Esophagus muscularis mucosa (tissue), 4 donors: ENCODE data around the gene PCDH10.

ENCODE experiments used
- CTCF ChIP-seq, 3 experiments: fragments of 200-600 bp in 2 of 3; fragments of 450-650 bp in 1 of 3; sonication (generic) in 2 of 3; IDR thresholded peaks; one replicate each; pipeline ENCODE4 v1.5.1; 2017 to 2019; ENCODE audit warnings: antibody characterized with exemption in 3 of 3, mild to moderate bottlenecking in 2 of 3, moderate library complexity in 1 of 3
- EP300 ChIP-seq: sonication (generic); formaldehyde crosslinking; IDR thresholded peaks from one replicate; pipeline ENCODE4 v1.6.1; 2017; ENCODE audit warnings: antibody characterized with exemption
- POLR2A ChIP-seq: fragments of 450-650 bp; IDR thresholded peaks from one replicate; pipeline ENCODE4 v1.6.1; 2017; ENCODE audit warnings: antibody characterized with exemption, moderate library complexity, mild to moderate bottlenecking, low read depth
- POLR2AphosphoS5 ChIP-seq, 2 donors: sonication (generic); formaldehyde crosslinking; IDR thresholded peaks; one replicate each; pipeline ENCODE4 v1.6.1; 2017; ENCODE audit warnings: antibody characterized with exemption in 2 of 2

DNA sequence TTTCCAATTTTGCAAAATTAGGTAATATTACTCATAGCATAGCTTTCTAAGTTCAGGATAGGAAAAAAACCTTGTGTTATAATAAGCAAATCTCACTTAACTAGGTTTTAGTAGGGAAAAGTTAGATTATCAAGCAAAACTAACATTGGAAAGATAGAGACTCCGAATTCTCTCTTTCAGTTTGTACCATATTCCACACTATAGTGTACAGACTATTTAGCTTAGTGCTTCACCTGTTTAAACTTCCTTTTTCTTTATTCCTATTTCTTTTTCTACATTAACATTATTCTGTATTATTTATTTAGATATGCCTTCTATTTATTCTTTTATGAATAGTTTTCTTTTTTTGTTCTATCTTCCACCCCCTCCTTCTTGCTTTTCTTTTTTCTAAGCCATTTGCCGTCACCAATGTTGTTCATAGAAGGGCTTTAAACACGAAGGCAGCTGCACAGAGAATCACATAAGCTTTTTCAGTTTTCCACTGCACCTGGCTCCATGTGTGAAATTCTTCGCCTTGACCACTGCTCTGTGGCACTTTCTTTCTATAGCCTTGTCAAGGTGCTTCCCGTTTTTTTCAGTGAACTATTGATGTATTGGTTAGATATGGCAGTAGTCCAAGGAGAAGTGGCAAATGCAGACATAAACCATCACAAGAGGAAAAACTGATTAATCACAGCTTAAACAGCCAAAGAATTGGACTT, 8.5 kb downstream of the PCDH10 start:
- TF ChIP-seq POLR2A (no peak), CTCF (IDR thresholded peaks at IDR 0.05) (no peak), POLR2AphosphoS5 (IDR thresholded peaks at IDR 0.05) (no peak), EP300 (no peak)
